GM19372 (cell line): Measurements from ENCODE around the gene ADGRV1.

Experiments
- ATAC-seq: cut with Tn5 transposase; IDR thresholded peaks from one replicate; pipeline ENCODE4 v1.9.1; 2021; ENCODE audit warnings: mild to moderate bottlenecking, low read depth, moderate library complexity; ENCODE audit not compliant: unreplicated experiment

Gene ADGRV1

DNA sequence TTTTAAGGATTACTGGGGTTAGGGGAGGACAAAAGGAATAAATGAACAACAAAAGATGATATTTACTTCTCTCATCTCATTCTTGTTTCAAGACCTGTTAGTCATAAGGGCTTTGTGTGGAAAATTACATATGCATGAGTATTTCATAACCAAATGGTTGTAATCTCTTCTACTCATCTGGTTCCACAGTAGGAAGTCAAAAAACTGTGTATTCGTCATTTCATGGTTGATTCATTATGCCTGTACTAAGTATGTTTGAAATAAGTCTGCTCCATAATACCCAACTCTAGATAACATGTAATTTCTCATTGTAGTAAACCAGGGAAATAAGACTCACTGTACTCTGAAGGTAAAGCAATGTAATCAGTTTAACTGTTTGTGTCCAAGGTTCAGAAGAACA lies 611.7 kb downstream of the ADGRV1 start:
- ATAC-seq: no peak

DNA sequence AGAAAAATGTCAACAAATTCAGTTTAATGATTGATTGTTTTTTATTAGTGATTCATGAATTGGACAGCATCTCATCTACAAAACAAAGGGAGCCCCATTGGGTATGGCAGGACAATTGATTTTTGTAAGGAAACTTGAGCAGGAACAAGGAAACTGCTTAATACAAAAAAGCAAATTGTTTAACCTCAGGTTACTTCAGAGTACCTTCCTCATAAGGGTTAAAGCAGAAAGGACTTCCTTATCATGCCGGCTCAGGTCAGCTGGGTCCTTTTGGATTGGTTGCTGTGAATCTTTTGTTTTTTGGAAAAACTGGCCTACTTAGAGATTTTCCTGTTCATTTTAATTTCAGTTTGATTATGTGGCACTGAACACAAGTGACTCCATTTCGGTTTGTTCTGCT lies 612.7 kb downstream of the ADGRV1 start:
- no peak for ATAC-seq

DNA sequence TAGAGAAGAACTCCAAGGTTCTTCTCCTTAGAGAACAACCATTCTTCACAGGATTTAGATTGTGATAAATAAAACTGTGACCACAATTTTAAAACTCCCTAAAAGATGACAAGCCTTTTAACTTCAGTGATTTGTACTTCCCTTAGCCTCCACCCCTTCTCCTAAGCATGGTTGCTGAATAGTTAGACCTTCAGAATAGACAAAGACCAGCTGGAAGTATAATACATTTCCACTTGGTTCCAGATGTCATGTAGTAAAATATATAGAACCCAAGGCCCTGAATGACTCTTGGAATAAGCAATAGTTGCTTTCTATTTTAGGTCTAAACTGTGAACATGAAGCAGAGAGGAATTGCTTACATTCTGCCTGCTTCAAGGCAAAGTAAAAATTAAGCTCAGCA lies 615.8 kb downstream of the ADGRV1 start:
- ATAC-seq: no peak

DNA sequence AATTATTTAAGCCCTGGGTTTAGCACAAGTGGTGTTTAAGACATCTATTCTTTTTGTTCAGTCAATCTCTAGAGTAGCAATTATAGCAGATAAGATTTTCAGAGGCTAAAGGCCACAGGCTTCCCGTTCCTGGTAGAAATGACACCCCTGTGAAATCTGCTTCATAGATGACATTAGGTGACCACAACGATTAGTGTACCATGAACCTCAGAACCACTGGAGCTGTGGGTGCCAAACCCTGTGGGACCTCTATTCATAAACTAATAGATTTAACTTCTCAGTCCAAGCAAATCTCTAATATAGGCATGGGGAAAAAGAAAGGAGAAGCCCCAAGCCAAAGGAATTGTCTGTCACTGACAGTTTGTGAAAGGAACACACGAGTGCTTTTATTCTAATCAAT lies 617.1 kb downstream of the ADGRV1 start:
- ATAC-seq: no peak

- no peak for ATAC-seq
Observed at GRCh38 chr5:91176288-91177016, 617.9 kb downstream of the ADGRV1 start.

- ATAC-seq: no peak
Observed at GRCh38 chr5:91177085-91177484, 618.5 kb downstream of the ADGRV1 start.

- no peak for ATAC-seq
Observed at GRCh38 chr5:91177639-91178038, 619.0 kb downstream of the ADGRV1 start.

GRCh38 chr5:91178461-91178860 lies 619.9 kb downstream of the ADGRV1 start:
- ATAC-seq: no peak

GRCh38 chr5:91179018-91179417 lies 620.4 kb downstream of the ADGRV1 start:
- ATAC-seq: no peak

DNA sequence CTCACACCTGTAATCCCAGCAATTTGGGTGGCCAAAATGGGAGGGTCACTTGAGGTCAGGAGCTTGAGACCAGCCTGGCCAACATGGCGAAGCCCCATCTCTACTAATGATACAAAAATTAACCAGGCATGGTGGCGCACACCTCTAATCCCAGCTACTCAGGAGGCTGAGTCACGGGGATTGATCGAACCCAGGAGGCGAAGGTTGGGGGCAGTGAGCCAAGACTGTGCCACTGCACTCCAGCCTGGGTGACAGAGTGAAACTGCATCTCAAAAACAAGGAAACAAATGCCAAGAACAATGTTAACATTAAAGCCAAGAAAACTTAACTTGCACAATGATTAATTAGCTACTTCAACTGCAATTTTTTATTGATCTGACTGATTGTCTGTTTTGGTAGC lies 621.9 kb downstream of the ADGRV1 start:
- ATAC-seq: no peak

- peak; percentile 49 for ATAC-seq
Observed at GRCh38 chr5:91182763-91183162, 624.2 kb downstream of the ADGRV1 start.

DNA sequence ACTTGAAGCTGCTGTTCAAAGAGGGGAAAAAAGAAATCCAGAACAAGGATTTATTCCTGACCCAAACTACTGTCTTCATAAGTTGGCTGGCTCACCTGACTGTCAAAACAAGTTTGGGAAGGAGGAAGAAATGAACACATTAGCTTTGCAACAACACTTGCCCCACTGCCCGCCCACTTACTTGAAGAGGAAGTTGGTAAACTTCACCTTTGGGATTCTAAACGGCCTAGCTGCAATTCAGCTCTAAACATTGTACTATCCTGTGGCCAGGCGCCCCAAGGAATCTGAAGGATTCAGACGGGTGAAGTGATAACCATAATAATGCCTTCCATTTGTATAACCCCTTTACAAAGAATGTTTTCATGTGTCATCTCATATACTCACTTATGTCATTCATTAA lies 625.1 kb downstream of the ADGRV1 start:
- ATAC-seq: no peak

- no peak for ATAC-seq
Observed at GRCh38 chr5:91186101-91186500, 627.5 kb downstream of the ADGRV1 start.

GRCh38 chr5:91187032-91187431 lies 628.4 kb downstream of the ADGRV1 start:
- no peak for ATAC-seq

DNA sequence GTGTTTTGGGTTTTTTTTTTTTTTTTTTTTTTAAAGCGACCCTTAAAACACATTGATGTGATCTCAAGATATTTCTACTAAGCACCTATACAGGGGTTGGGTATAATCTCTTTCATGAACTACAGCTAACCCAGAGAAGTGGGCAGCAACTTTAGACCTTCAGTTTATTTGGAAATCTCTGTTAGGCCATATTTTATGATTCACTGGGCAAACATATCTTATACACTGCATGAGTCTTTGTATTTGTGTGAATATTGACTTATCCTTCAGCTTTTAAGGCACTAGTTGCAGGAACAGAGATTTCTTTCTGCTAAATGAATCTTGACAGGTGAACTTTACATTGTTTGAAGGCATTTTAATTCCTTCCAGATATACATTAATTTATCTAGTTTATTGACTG lies 630.2 kb downstream of the ADGRV1 start:
- ATAC-seq: no peak

- no peak for ATAC-seq
Observed at GRCh38 chr5:91189480-91190313, 631.1 kb downstream of the ADGRV1 start.

DNA sequence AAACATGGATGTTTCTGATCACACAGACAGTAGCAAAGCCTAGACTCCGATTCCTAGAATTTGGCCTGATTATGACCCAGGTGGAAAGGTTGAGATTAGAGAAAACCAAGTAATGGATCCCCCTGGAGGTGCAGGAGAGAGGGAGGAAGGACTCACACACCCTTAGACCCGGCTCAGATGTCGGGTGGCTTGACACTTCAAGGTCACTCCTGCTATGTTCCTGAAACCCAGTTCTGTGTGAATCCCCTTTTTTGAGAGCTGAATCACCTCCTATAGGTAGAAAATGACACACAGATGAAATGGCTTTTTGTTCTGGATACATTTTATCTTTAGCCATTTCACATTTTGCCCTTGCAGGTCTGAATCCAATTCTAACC lies 631.7 kb downstream of the ADGRV1 start:
- no peak for ATAC-seq

DNA sequence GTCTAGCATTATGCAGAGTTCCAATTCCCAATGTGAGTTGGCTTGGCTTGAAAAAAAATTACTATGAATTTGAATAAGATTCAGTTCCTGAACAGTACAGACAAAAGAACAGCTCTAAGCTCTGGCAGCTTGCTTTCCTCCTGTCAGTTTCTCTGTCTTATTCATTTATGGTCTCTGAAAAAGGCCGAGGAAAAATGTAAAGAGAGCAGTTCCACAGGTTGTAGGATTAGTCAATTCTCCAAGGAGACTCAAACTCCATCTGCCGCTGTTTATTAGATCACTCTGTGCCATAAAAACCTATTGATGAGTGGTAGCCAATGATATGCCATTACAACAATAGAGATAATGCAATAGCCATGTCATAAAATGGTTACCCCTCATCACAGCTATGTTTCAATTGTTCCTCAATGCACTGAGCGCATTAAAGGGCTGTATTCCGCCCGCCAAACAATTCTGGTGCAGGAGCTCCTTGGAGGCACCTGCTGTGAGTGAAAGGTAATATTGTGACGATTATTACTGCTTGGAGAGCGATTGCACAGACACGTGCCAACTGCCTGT lies 636.3 kb downstream of the ADGRV1 start:
- ATAC-seq: no peak

- no peak for ATAC-seq
Observed at GRCh38 chr5:91200692-91201091, 642.1 kb downstream of the ADGRV1 start.

- ATAC-seq: no peak
Observed at GRCh38 chr5:91206103-91206502, 647.5 kb downstream of the ADGRV1 start.

DNA sequence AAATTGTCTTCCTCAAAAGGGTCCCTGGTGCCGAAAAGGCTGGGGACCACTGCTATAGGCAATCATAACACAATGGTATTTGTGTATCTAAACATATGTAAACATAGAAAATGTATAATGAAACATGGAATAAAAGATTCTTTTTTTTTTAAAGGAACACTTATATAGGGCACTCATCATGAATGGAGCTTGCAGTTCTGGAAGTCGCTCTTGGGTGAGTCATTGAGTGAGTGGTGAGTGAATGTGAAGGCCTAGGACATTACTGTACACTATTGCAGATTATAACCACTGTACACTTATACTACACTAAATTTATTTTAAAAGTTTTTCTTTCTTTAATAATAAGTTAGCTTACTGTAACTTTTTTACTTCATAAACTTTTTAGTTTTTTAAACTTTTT lies 648.1 kb downstream of the ADGRV1 start:
- ATAC-seq: no peak

DNA sequence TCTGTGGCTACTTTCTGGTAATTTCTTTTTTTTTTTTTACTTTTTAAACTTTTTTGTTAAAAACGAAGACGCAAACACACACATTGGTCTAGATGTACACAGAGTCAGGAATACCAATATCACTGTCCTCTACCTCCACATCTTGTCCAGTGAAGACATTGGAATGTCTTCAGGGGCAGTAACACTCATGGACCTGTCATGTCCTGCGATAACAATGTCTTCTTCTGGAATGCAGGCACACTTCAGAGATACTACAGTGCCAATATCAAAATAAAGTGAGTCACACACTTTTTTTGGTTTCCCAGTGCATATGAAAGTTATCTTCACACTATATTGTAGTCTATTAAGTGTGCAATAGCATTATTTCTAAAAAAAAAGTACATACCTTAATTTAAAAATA lies 648.7 kb downstream of the ADGRV1 start:
- no peak for ATAC-seq
